NCI-H128 (cell line): ENCODE data around the gene CDV3.

Experiments
- DNase-seq: peaks from one replicate; lab custom pipeline; 2025; ENCODE audit not compliant: unreplicated experiment; lab: John Stamatoyannopoulos, UW

CDV3 gene

GRCh38 chr3:133600572-133601081, 27.1 kb downstream of the CDV3 start:
- DNase-seq = no peak

DNA sequence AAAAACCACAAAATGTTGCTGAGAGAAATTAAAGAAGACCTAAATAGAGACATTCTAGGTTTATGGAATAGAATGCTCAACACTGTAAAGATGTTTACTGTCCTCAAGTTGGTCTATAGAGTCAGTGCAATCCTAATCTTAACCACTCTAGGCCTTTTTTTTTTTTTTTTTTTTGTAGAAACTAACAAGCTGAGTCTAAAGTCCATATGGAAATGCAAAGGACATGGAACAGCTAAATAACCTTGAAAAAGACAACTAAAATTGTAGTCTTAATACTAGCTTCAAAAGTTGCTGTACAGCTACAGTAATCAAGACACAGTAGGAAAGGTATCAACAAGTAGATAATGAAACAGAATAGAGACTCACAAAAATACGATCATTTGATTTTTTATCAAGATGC, 32.9 kb downstream of the CDV3 start:
- no peak for DNase-seq

DNA sequence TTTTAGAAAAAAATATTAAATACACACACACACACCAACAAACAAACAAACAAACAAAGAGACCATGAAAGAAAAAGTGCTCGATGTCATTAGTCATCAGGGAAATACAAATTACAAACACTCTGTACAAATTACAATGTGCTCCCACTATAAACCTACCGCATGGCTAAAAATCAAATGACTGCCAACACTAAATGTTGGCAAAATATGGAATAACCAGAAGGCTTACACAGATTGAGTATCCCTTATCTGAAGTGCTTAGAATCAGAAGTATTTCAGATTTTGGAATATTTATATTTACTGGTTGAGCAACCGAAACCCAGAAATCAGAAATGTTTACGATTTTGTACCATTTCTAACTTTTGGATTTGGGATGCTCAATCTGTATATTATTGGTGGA, 33.4 kb downstream of the CDV3 start:
- no peak for DNase-seq

- no peak for DNase-seq
Measured at GRCh38 chr3:133607816-133608215, 34.3 kb downstream of the CDV3 start.

DNA sequence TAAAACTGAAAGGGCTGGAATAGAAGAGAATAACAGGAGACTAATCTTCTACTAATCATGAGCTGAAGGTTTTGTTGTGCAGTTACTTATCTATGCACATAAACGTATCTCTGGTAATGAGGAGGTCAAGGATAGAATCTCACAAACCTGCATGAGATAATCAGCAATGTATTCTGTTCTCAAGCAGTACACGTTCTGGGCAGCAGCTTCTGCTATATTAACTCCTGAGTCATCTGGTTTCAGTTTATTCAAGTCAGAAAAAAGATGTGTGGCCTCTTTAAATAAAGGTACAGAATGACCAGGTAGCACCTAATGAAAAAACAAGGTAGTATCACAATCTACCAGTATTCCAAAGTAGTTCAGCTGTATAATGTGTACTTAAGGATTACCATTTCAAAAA, 34.9 kb downstream of the CDV3 start:
- DNase-seq = no peak

GRCh38 chr3:133610031-133610430, 36.5 kb downstream of the CDV3 start:
- no peak for DNase-seq

DNA sequence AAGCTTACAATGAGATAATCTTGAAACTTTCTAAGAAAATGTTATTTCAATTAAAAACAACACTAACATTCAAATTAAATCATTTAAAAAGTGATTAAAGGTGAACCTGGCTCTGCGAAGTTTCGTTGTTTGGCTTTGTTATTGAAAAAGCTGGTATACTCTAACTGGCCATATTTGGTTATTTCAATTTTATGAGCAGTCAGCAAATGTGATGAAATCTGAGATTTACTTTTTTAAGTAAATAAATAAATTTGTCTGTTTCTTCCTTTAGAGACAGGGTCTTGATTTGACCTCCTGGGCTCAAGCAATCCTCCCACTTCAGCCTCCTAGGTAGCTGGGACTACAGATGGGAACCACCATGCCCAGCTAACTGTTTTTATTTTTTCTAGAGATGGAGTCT, 38.0 kb downstream of the CDV3 start:
- DNase-seq = no peak

GRCh38 chr3:133620066-133620784, 46.7 kb downstream of the CDV3 start:
- no peak for DNase-seq

DNA sequence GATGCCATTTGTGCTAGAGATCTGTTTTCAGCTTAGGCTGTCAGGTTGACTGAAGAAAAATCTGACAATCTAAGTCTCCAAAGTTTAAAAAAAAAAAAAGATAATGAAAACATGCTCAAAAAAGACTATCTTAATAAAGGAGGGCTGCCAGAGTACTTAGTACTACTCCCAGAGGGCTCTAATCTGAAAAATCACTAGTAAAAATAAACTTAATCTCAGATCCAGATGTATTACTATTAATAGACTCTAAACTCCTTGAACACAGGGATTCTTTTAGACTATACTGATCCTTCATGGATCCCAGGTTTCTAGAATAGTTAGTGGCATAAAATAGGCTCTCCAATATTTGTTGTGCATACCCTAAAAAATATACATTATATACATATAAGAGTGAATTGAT, 54.3 kb downstream of the CDV3 start:
- DNase-seq = no peak

GRCh38 chr3:133629146-133629545, 55.7 kb downstream of the CDV3 start:
- DNase-seq = no peak

- no peak for DNase-seq
Measured at GRCh38 chr3:133633439-133633838, 60.0 kb downstream of the CDV3 start.
